PC-3 (cell line): ENCODE data around the gene CDK16. TPM values are rescaled to one million over a fixed set of nuclear protein-coding genes. Genes with fewer than 3 reads are reported as not detected.

Experiments used
- ATAC-seq: fragments of 200-7000 bp; cut with Tn5 transposase; 2 replicates; pipeline ENCODE4 v1.9.1; 2020; ENCODE audit warnings: mild to moderate bottlenecking, moderate library complexity
- BruUV-seq: library from RNA; stranded (reverse); fragments of 400-500 nt; replicated peaks from 2 replicates; lab custom pipeline; 2021; lab: Mats Ljungman, UMichigan
- CTCF ChIA-PET: fragments of 300-600 bp; sonication (Branson Sonifier 250); formaldehyde crosslinking; loops from one replicate; lab custom pipeline; 2022; ENCODE audit warnings: antibody characterized with exemption; lab: Charles Lee
- POLR2A ChIA-PET: fragments of 300-600 bp; sonication (Branson Sonifier 250); formaldehyde crosslinking; loops from one replicate; lab custom pipeline; 2022; ENCODE audit warnings: antibody characterized with exemption; ENCODE audit not compliant: unreplicated experiment; lab: Charles Lee
- DNase-seq: peaks from one replicate; pipeline ENCODE4 v3.0.0-alpha.2; 2015
- H2AFZ ChIP-seq: fragments of 300-600 bp; sonication (generic); 2 replicates; pipeline ENCODE4 v1.6.0; 2016; ENCODE audit warnings: antibody characterized with exemption, low read length
- H3F3A ChIP-seq: fragments of 300-600 bp; sonication (generic); one replicate; pipeline ENCODE4 v1.6.0; 2017; ENCODE audit warnings: antibody characterized with exemption, low read length, control low read depth, mild to moderate bottlenecking; ENCODE audit not compliant: unreplicated experiment
- H3K27ac ChIP-seq: fragments of 300-600 bp; sonication (generic); 2 replicates; pipeline ENCODE4 v1.5.1; 2016; ENCODE audit warnings: mild to moderate bottlenecking, low read length
- H3K27me3 ChIP-seq: fragments of 300-600 bp; sonication (generic); 2 replicates; pipeline ENCODE4 v1.6.1; 2016; ENCODE audit warnings: low read length, mixed read lengths
- H3K36me3 ChIP-seq: fragments of 300-600 bp; sonication (generic); 2 replicates; pipeline ENCODE4 v1.6.1; 2016; ENCODE audit warnings: low read depth, mixed run types, low read length, mixed read lengths
- H3K4me1 ChIP-seq: fragments of 300-600 bp; sonication (generic); 2 replicates; pipeline ENCODE4 v1.5.1; 2016; ENCODE audit warnings: low read length; ENCODE audit not compliant: insufficient read depth
- H3K4me2 ChIP-seq: fragments of 300-600 bp; sonication (generic); 2 replicates; pipeline ENCODE4 v1.6.0; 2016; ENCODE audit warnings: low read length
- H3K4me3 ChIP-seq: fragments of 300-600 bp; sonication (generic); 2 replicates; pipeline ENCODE4 v1.5.1; 2016; ENCODE audit warnings: mild to moderate bottlenecking, low read length, mixed read lengths
- H3K79me2 ChIP-seq: fragments of 300-600 bp; sonication (generic); 2 replicates; pipeline ENCODE4 v1.6.1; 2017; ENCODE audit warnings: low read length, mixed read lengths
- H3K9ac ChIP-seq: fragments of 300-600 bp; sonication (generic); 2 replicates; pipeline ENCODE4 v1.6.0; 2016; ENCODE audit warnings: mild to moderate bottlenecking, low read length
- H3K9me2 ChIP-seq: fragments of 300-600 bp; sonication (generic); replicated peaks from 2 replicates; pipeline ENCODE4 v1.6.1; 2016; ENCODE audit warnings: mixed run types, low read length, mixed read lengths
- H3K9me3 ChIP-seq: fragments of 300-600 bp; sonication (generic); 2 replicates; pipeline ENCODE4 v1.6.1; 2016; ENCODE audit warnings: low read length, mixed read lengths
- H4K20me1 ChIP-seq: fragments of 300-600 bp; sonication (generic); 2 replicates; pipeline ENCODE4 v1.6.1; 2016; ENCODE audit warnings: low read length, mixed read lengths
- EZH2 ChIP-seq: fragments of 300-600 bp; sonication (generic); IDR thresholded peaks from one replicate; pipeline ENCODE4 v1.6.1; 2017; ENCODE audit warnings: antibody characterized with exemption, mild to moderate bottlenecking, low read length; ENCODE audit not compliant: unreplicated experiment
- EZH2phosphoT487 ChIP-seq: fragments of 300-600 bp; sonication (generic); IDR thresholded peaks from 2 replicates; pipeline ENCODE4 v1.6.1; 2018; ENCODE audit warnings: mild to moderate bottlenecking, antibody characterized with exemption, low read length, borderline replicate concordance
- intact Hi-C: fragments of 100-400 bp; cut with micrococcal nuclease; formaldehyde crosslinking; loops from 2 replicates; pipeline ENCODE4 v1.9.0; 2023
- total RNA-seq: library from RNA; depleted of rRNA; stranded (reverse); fragments of >200 nt; gene quantifications from 2 replicates; pipeline ENCODE4 v1.2.3, GENCODE V29; 2014
- TF ChIP-seq, protein P1 (sequence below): fragments of 300-600 bp; sonication (generic); conservative IDR thresholded peaks from 2 replicates; pipeline ENCODE4 v1.5.1; 2017; ENCODE audit warnings: antibody characterized with exemption, low read depth, mild to moderate bottlenecking, low read length

CDK16 gene
- total RNA-seq, 1 experiment from 2014 or later, result 155 TPM

DNA sequence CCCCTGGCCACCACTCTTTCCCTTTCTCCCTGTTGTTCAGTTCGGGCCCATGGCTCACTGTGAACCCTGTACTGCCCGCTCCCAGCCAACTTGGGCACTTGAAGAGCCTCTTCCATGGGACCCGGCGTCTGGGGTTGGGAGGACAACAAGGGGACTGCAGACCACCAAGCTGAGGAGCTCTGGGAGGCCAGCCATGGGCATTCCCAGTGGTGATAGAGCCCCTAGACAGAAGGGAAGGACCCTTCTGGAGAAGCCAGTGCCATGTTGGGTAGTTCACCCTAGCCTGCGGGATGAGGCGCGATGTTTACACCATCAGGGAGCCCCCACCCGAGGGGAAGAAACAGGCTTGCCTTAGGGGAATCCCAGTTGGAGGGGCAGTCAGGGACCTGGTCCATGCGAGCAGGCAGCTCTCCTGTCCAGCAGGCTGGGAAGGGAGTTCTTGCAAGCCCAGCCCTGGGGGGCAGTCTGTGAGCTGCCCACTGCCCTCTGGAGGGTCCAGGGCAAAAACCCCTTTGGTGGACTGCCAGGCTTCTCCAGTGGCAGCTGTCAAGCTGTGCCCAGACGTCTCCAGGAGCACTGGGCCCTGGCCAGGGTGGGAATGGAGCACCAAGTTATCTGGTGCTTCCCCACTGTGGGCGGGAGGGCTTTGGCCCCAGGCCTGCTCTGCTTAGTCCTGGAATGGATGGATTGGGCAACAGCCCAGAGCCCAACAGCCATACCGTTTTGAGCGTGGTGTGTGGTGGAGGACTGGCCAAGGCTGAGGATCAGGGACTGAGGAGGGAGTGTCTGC, 48.6 kb upstream of the CDK16 start:
- H3K27me3 ChIP-seq, result no peaks in the 10 kb centered on the region
- no peaks in the 10 kb centered on the region for H3K9me2 ChIP-seq
- no peaks in the 10 kb centered on the region for H3K9me3 ChIP-seq
- no peak overlapping the region for H3K4me2 ChIP-seq
- no peak overlapping the region for H2AFZ ChIP-seq
- no TSS peak for BruUV-seq
- TF ChIP-seq, protein P1, sequence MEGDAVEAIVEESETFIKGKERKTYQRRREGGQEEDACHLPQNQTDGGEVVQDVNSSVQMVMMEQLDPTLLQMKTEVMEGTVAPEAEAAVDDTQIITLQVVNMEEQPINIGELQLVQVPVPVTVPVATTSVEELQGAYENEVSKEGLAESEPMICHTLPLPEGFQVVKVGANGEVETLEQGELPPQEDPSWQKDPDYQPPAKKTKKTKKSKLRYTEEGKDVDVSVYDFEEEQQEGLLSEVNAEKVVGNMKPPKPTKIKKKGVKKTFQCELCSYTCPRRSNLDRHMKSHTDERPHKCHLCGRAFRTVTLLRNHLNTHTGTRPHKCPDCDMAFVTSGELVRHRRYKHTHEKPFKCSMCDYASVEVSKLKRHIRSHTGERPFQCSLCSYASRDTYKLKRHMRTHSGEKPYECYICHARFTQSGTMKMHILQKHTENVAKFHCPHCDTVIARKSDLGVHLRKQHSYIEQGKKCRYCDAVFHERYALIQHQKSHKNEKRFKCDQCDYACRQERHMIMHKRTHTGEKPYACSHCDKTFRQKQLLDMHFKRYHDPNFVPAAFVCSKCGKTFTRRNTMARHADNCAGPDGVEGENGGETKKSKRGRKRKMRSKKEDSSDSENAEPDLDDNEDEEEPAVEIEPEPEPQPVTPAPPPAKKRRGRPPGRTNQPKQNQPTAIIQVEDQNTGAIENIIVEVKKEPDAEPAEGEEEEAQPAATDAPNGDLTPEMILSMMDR, result no peak
- no peak overlapping the region for H3K4me3 ChIP-seq
- peaks cover 15% of the 10 kb centered on the region for H3K79me2 ChIP-seq
- ChIA-PET POLR2A (interaction anchor here (0.6 kb wide), 1 partner anchor 25 kb away, joined by 3 read pairs; the partner anchor contains the start of gene NDUFB11), CTCF (no interaction called here)
- ATAC-seq (no peak), DNase-seq (no peak)
- no peak overlapping the region for H3K27ac ChIP-seq
- no peak overlapping the region for H3K9ac ChIP-seq
- intact Hi-C loops, result no loop called here
- no peaks in the 10 kb centered on the region for H3F3A ChIP-seq
- H3K36me3 ChIP-seq, result no peaks in the 10 kb centered on the region; the same call in 1 of the 2 replicates
- H4K20me1 ChIP-seq, result no peaks in the 10 kb centered on the region
- no peaks in the 10 kb centered on the region for H3K4me1 ChIP-seq

DNA sequence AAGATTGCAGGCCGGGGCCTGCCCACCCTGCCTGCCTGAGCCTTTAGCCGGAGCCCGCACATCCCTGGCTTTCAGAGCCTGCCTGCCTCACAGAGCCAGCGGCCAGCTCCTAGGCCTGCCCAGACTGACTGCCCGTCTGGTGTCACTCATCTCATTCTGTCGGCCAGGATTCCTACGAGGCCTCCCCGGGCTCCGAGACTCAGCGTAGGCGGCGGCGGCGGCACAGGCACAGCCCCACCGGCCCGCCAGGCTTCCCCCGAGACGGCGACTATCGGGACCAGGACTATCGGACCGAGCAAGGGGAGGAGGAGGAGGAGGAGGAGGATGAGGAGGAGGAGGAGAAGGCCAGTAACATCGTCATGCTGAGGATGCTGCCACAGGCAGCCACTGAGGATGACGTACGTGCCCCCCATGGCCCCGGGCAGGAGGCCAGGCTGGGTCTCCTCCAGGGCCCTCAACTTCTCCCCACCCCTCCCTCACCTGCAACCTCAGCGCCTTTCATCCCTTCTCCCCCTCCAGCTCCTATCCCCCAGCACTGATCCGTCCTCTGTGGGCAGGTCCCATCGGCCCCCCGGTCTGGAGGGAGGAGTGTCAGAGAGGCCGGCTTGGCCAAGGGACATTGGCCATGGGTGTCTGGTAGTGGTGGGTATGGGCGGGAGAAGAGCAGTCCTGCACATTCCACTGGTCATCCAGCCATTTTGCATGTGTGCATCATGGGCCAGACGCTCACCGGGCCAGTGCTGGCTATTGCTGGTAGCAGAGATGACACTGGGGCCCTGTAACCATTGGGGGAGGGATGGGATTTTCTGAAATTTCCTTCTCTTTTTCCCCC, 47.4 kb upstream of the CDK16 start:
- DNase-seq (no peak), ATAC-seq (no peak)
- no peaks in the 10 kb centered on the region for H3K9me2 ChIP-seq
- no peaks in the 10 kb centered on the region for H3K27me3 ChIP-seq
- no peaks in the 10 kb centered on the region for H3K9me3 ChIP-seq
- H3K4me1 ChIP-seq, result no peaks in the 10 kb centered on the region
- no peak overlapping the region for H2AFZ ChIP-seq
- H3K4me2 ChIP-seq, result no peak overlapping the region
- no peak overlapping the region for H3K27ac ChIP-seq
- H3K36me3 ChIP-seq, result no peaks in the 10 kb centered on the region; the same call in 1 of the 2 replicates
- H4K20me1 ChIP-seq, result no peaks in the 10 kb centered on the region
- no peaks in the 10 kb centered on the region for H3F3A ChIP-seq
- TF ChIP-seq, protein P1, result no peak
- no peak for TF ChIP-seq EZH2
- TF ChIP-seq EZH2phosphoT487, result no peak
- no peak overlapping the region for H3K9ac ChIP-seq
- CTCF ChIA-PET, result no interaction called here
- intact Hi-C loops, result no loop called here
- H3K79me2 ChIP-seq, result peaks cover 11% of the 10 kb centered on the region; the same call in 1 of the 2 replicates
- POLR2A ChIA-PET, result no interaction called here
- H3K4me3 ChIP-seq, result no peak overlapping the region
- no TSS peak for BruUV-seq
